Activated T-helper 1 cell treated with anti-CD3 and anti-CD28 coated beads, Interleukin-12 subunit alpha, Interleukin-12 subunit beta, Interleukin-2, Interleukin-4 antibody, amounts not matched to agents 30 ng/mL and 10 ng/mL and 1 ng/mL, durations not matched to agents 14 hours and 24 hours and 36 hours (primary cell): Measurements from ENCODE around the gene RTN4R. TPM values are rescaled to one million over a fixed set of nuclear protein-coding genes. Genes with fewer than 3 reads are reported as not detected.
"Not testable (repeated sequence)": the region's sequence is repeated elsewhere in the genome, so short reads cannot be mapped to it uniquely, and the experiment has no call there.

Experiments
- DNase-seq: peaks from one replicate; pipeline ENCODE4 v3.0.0; 2021; ENCODE audit warnings: low spot score
- H3K27ac Mint-ChIP-seq: one replicate; pipeline ENCODE4 v1.8.0; 2021; ENCODE audit warnings: mild to moderate bottlenecking, mixed read lengths
- H3K27me3 Mint-ChIP-seq: one replicate; pipeline ENCODE4 v1.8.0; 2022; ENCODE audit warnings: mild to moderate bottlenecking, moderate library complexity, mixed read lengths; ENCODE audit not compliant: insufficient read depth
- H3K36me3 Mint-ChIP-seq: one replicate; pipeline ENCODE4 v1.8.0; 2021; ENCODE audit warnings: low read depth, mixed read lengths
- H3K4me1 Mint-ChIP-seq: one replicate; pipeline ENCODE4 v1.8.0; 2021; ENCODE audit warnings: low read depth, mixed read lengths
- H3K4me3 Mint-ChIP-seq: one replicate; pipeline ENCODE4 v1.8.0; 2021; ENCODE audit warnings: mild to moderate bottlenecking, moderate library complexity, mixed read lengths
- H3K9me3 Mint-ChIP-seq: one replicate; pipeline ENCODE4 v1.8.0; 2021; ENCODE audit warnings: mixed read lengths
- intact Hi-C: fragments of 100-400 bp; cut with micrococcal nuclease; formaldehyde crosslinking; loops from one replicate; pipeline ENCODE4 v1.15.1; 2024
- total RNA-seq: library from RNA; stranded (reverse); gene quantifications from 2 replicates; pipeline ENCODE4 v1.2.3, GENCODE V29; 2022

The RTN4R gene
- total RNA-seq, 1 donor from 2014 or later, result 1.7 TPM

DNA sequence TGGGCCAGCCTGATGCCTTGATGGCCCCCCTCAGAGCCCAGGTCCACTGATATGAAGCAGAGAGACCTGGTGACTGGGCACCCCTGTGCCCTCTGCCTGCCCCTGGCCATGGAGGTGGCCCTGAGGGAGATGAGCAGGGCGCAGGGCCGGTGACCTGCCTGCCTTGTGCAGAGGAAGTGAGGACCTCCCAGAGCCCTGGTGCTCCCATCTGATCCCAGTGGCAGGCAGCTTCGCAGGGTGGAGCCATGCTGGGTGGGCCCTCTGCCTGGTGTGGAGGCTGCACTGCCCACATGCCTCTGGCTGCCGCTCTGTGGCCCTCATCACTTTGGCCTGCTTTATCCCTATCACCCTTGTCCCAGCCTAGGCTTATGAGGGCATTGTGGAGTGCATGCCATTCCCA, 1.1 kb upstream of the RTN4R start:
- DNase-seq, H3K36me3 Mint-ChIP-seq, H3K27me3 Mint-ChIP-seq, H3K4me3 Mint-ChIP-seq, H3K27ac Mint-ChIP-seq, H3K9me3 Mint-ChIP-seq, H3K4me1 Mint-ChIP-seq: not testable (repeated sequence)
- intact Hi-C loops, result loop anchor here (5.0 to 10.0 kb wide), 2 partner anchors 64 to 297 kb away; no protein-coding TSS in a partner anchor

DNA sequence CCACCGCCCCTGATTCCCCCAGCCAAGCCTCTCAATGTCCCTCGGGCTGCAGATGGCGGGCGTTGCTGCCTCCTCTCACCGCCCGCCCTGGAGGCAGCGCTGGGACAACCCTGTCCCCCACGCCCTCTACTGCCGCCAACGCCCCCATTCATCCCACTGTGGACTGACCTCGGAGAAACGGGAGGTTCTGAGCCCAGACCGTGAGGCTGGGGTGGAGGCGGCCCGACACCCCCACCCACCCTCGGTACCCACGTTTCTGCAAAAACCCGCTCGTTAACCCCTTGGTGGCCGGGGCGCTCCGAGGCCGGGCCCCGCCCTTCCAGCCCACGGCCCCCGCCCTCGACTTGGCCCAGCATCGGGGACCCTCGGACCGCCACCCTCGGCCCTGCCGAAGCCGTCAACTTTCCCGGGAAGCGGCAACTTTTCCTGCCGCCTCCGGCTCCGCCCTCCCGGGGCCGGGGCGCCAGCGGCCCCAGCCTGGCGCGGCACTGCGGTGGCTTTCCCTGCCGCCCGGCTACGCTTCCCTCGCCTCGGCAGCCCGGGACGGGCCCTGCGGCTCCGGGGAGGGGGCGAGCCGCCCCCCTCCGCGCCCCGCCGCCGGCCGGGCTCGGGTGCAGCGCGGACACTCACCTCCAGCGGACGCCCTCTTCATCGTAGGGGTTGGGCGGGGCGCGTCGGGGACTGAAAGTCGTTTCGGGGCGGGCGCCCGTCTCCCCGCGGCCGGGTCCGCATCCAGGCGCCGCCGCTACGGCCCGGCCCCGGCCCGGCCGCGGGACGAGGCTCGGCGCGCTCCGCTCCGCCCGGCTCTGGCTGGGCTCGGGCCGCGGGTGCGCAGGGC, 458 bp downstream of the RTN4R start:
- intact Hi-C loops, result loop anchor here (1.0 to 10.0 kb wide), 4 partner anchors 32 to 295 kb away; no protein-coding TSS in a partner anchor
- no peaks in the 10 kb centered on the region for H3K9me3 Mint-ChIP-seq
- no peak overlapping the region for H3K4me3 Mint-ChIP-seq
- no peaks in the 10 kb centered on the region for H3K36me3 Mint-ChIP-seq
- H3K27me3 Mint-ChIP-seq, result peaks cover 6% of the 10 kb centered on the region
- DNase-seq, result no peak
- no peak overlapping the region for H3K27ac Mint-ChIP-seq
- H3K4me1 Mint-ChIP-seq, result no peaks in the 10 kb centered on the region

GRCh38 chr22:20266667-20267440, 1.3 kb downstream of the RTN4R start:
- intact Hi-C loops, result loop anchor here (5.0 to 10.0 kb wide), 2 partner anchors 62 to 295 kb away; no protein-coding TSS in a partner anchor
- not testable (repeated sequence) for H3K9me3 Mint-ChIP-seq, DNase-seq, H3K27ac Mint-ChIP-seq, H3K36me3 Mint-ChIP-seq, H3K27me3 Mint-ChIP-seq, H3K4me1 Mint-ChIP-seq
- H3K4me3 Mint-ChIP-seq, result peak overlapping the region; percentile 57

DNA sequence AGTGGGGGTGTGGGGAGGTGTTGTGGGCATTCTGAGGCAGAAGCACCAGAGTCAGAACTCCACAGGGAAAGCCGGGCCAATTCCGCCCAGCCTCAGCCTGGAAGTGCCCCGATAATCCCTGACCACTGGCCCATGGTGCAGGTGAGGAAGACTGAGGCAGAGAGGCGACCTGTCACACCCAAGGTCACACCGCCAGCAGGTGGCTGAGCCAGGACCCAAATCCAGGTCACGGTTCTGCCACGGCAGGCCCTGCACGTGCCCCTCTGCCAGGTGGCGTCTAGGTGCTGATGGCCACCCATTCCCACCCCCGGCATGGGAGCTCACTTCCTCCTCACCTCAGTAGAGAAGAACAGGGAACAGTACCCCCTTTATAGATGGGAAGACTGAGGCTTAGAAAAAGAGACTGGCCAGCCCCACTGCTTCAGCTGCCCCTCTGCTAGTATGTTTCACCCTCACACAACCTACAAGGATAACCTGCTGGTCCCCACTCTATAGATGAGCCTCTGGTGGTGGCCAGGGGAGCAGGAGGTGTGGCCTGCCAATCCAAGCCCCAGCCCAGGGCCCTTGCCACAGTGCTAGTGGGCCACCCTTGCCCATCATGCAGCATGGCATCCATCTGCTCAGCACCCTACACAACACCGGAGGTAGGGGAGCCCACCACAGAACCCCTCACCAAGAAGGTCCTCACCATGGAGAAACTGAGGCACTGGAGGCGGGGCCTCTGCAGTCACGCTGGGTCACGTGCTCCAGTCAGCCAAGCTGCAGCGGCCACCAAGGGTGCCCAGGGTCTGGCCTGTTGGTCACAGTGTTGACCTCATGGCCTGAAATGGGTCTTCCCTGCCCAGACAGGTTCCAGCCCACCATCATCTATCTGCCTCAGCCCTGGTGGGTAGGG, 2.1 kb downstream of the RTN4R start:
- DNase-seq, H3K9me3 Mint-ChIP-seq, H3K4me1 Mint-ChIP-seq, H3K36me3 Mint-ChIP-seq, H3K27ac Mint-ChIP-seq, H3K27me3 Mint-ChIP-seq: not testable (repeated sequence)
- intact Hi-C loops, result loop anchor here (5.0 to 10.0 kb wide), 2 partner anchors 61 to 294 kb away; no protein-coding TSS in a partner anchor
- H3K4me3 Mint-ChIP-seq, result peak overlapping the region; percentile 42

DNA sequence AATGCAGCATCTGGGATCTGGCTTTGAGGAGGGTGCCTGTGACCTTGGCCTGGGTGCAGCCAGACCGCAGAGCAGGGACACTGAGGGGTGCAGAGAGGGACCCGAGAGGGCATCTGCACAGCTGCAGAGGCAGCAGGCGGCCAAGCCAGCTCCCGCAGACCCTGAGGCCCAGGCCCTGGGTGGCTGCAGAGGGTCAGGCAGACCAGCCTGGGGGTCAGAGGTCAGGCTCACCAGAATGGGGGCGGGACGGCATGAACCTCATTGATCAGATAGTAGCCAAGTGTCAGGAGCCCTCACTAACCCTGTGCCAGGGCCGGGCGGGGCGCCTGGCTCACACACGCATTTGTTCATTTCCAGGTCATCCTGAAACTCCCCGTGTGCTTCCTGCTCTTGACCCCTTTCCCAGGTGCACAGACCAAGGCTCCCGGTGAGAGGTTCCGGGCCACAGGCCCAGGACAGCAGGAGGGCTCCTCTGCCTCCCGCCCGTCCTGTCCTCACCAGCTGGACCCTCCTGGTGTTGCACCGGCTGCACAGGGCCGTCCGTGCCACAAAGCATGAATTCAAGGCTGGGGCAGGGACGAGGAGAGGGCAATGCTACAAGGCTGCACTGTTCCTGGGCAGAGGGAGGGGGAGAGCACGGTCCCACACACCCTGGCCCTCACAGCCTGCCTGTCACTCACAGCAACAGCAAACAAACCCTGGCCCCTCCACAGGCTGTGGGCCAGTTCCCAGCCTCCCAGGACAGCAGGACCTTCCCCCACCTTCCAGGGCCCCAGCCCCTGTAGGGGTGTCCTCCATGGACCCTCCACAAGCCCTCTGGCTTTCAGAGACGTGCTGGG, 3.3 kb downstream of the RTN4R start:
- no peak overlapping the region for H3K4me3 Mint-ChIP-seq
- intact Hi-C loops, result loop anchor here (5.0 to 10.0 kb wide), 2 partner anchors 60 to 293 kb away; no protein-coding TSS in a partner anchor
- peaks cover 3% of the 10 kb centered on the region for H3K27me3 Mint-ChIP-seq
- no peak overlapping the region for H3K27ac Mint-ChIP-seq
- no peak for DNase-seq
- no peaks in the 10 kb centered on the region for H3K4me1 Mint-ChIP-seq
- no peaks in the 10 kb centered on the region for H3K36me3 Mint-ChIP-seq
- H3K9me3 Mint-ChIP-seq, result no peaks in the 10 kb centered on the region

DNA sequence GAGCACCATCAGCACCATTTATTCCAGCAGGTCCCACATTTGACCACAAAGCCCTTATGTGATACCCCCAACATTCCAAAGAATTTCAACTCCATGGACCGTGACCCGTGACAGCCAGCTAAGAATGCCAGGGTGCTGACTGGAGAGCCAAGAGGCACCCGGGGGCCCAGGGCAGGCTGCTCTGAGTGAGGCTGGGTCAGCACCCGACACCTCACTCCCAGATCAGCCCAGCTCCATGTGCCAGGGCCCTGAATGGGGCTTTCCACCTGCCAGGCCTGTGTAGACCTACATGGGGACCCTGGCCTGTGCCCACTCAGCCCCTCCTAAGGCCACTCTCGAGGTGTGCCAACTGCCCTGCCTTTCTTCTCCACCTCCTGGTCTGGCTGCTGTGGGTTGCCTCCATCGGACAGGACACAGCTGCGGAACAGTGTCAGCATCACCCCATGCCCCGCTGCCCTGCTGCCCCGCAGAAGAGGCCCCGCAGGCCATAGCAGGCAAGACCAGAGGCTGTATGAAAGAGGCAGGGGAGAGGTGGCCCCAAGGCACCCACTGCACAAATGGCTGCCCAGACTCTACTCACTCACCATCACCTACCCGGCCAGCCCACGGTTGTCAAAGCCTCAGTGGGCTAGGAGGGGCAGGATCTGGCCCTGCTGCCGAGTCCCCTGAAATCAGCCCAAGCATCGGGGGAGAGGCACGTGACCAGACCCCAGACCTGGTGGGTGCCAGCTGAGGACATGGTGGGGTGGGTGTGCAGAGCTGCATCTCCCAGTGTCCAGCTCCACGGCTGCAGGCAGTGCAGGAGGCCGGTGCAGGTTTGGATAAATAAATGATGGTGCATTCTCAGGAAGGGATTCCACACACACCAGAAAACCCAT, 4.5 kb downstream of the RTN4R start:
- not testable (repeated sequence) for H3K4me1 Mint-ChIP-seq, DNase-seq, H3K27ac Mint-ChIP-seq, H3K27me3 Mint-ChIP-seq, H3K4me3 Mint-ChIP-seq, H3K9me3 Mint-ChIP-seq, H3K36me3 Mint-ChIP-seq
- intact Hi-C loops, result loop anchor here (10.0 kb wide), 1 partner anchor 59 kb away; no protein-coding TSS in a partner anchor

DNA sequence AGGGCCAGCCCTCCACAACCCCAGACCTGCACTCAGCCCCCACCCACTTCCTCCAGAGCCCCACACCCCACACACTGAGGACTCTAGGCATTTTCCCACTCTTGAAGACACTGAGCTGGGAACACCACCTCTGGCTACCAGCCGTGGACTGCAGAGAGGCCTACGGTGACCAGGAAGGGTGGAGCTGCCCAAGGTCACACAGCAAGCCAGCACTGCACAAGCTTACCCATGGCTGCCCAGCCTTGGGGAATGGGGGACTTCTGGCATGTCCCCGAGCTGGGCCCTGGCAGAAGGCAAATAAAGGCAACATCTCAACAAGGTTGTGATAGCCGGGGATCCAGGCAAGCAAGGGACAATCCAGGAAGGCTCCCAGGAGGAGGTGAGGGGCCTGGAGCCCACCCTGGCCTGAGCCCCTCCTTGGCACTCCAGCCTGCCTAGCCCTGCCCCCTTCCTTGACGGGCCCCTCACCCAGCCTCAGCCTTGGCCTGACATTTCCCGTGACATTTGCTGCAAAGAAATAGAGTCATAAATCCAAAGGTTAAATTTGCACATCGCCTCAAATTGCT, 5.5 kb downstream of the RTN4R start:
- Mint-ChIP-seq H3K27ac (no peak overlapping the region), H3K27me3 (peaks cover 3% of the 10 kb centered on the region), H3K36me3 (no peaks in the 10 kb centered on the region), H3K9me3 (no peaks in the 10 kb centered on the region), H3K4me3 (no peak overlapping the region), H3K4me1 (no peaks in the 10 kb centered on the region)
- no peak for DNase-seq
- intact Hi-C loops, result loop anchor here (10.0 kb wide), 1 partner anchor 58 kb away; no protein-coding TSS in a partner anchor

DNA sequence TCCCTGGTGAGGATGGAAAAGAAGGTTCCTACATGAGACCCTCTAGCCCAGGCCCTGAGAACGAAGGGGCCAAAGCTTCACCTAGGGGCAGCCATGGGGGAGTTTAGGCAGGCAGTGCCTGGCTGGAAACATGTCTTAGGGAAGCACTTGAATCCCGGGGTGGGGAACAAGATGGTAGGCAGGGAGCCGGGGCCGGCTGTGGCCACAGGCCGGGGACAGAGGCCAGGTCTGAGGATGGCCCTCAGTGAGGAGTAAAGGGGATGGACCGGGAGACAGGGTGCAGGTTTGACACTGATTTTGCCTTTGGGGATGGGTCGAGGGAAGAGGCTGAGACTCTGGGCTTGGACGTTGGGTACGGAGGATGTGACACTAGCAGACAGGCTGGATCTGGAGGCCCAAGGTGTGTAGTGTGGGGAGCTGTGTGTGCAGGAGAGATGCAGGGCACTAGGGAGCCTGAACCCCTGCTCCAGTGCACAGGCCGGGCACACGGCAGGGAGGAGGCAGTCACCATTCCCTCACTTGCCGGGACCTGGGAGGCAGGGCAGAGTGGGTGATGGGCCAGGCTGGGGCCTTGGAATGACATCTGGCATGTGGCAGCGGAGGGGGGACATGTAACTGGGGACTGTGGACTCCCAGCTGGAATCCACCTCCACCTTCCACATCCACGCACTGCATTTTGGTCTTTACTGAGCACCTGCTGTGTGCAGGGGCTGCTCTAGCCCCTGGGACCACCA, 6.1 kb downstream of the RTN4R start:
- no peak for DNase-seq
- Mint-ChIP-seq H3K4me3 (no peak overlapping the region), H3K9me3 (no peaks in the 10 kb centered on the region), H3K4me1 (no peaks in the 10 kb centered on the region), H3K36me3 (no peaks in the 10 kb centered on the region), H3K27ac (no peak overlapping the region), H3K27me3 (peaks cover 3% of the 10 kb centered on the region)
- intact Hi-C loops, result loop anchor here (10.0 kb wide), 1 partner anchor 57 kb away; no protein-coding TSS in a partner anchor

GRCh38 chr22:20260071-20260765, 7.9 kb downstream of the RTN4R start:
- no peaks in the 10 kb centered on the region for H3K36me3 Mint-ChIP-seq
- intact Hi-C loops, result loop anchor here (10.0 kb wide), 1 partner anchor 55 kb away; no protein-coding TSS in a partner anchor
- H3K4me3 Mint-ChIP-seq, result no peak overlapping the region
- H3K9me3 Mint-ChIP-seq, result no peaks in the 10 kb centered on the region
- no peak for DNase-seq
- no peak overlapping the region for H3K27ac Mint-ChIP-seq
- no peaks in the 10 kb centered on the region for H3K27me3 Mint-ChIP-seq
- H3K4me1 Mint-ChIP-seq, result no peaks in the 10 kb centered on the region

- intact Hi-C loops, result no loop called here
- Mint-ChIP-seq H3K4me1 (peaks cover 5% of the 10 kb centered on the region), H3K4me3 (no peak overlapping the region), H3K27ac (no peak overlapping the region), H3K27me3 (no peaks in the 10 kb centered on the region), H3K9me3 (no peaks in the 10 kb centered on the region), H3K36me3 (no peaks in the 10 kb centered on the region)
- no peak for DNase-seq
Observed at GRCh38 chr22:20259327-20259688, 8.8 kb downstream of the RTN4R start.
